Ovary (tissue), 9 donors: ENCODE measurements around the gene KRT39. TPM values are rescaled to one million over a fixed set of nuclear protein-coding genes. Genes with fewer than 3 reads are reported as not detected.
"Not testable (repeated sequence)": the region's sequence is repeated elsewhere in the genome, so short reads cannot be mapped to it uniquely, and the experiment has no call there.

Experiments
- DNase-seq, 5 donors: peaks; one replicate each; pipeline ENCODE4 v3.0.0-alpha.2; 2019 to 2020
- H3K27ac ChIP-seq, 2 donors: fragments of 200-600 bp; one replicate each; pipeline versions ENCODE4 v1.5.1 to v1.8.0; 2019 to 2022
- H3K27me3 ChIP-seq: fragments of 200-600 bp; one replicate; pipeline ENCODE4 v1.8.0; 2022
- H3K36me3 ChIP-seq: fragments of 200-600 bp; sonication (generic); one replicate; pipeline ENCODE4 v1.5.1; 2019
- H3K4me1 ChIP-seq: one replicate; pipeline ENCODE4 v1.8.1; 2013; ENCODE audit warnings: mild to moderate bottlenecking, moderate library complexity; ENCODE audit not compliant: insufficient read depth
- H3K4me3 ChIP-seq: fragments of 200-600 bp; sonication (generic); one replicate; pipeline ENCODE4 v1.5.1; 2017
- H3K9me3 ChIP-seq, 2 donors: fragments of 200-600 bp in 1 of 2; sonication (generic) in 1 of 2; one replicate each; pipeline versions ENCODE4 v1.5.1 to v1.8.1; 2013 to 2019; ENCODE audit warnings: mild to moderate bottlenecking in 1 of 2, moderate library complexity in 1 of 2
- CTCF ChIP-seq, 3 donors: fragments of 450-650 bp in 2 of 3; fragments of 200-600 bp in 1 of 3; IDR thresholded peaks; one replicate each; pipeline versions ENCODE4 v1.5.1 to v1.8.0; 2016 to 2022; ENCODE audit warnings: antibody characterized with exemption in 3 of 3, mild to moderate bottlenecking in 1 of 3
- EP300 ChIP-seq: sonication (generic); formaldehyde crosslinking; IDR thresholded peaks from one replicate; pipeline ENCODE4 v1.6.1; 2017; ENCODE audit warnings: antibody characterized with exemption
- POLR2A ChIP-seq: fragments of 450-650 bp; IDR thresholded peaks from one replicate; pipeline ENCODE4 v1.6.1; 2017; ENCODE audit warnings: antibody characterized with exemption, mild to moderate bottlenecking, moderate library complexity
- WGBS, 3 donors: extraction: QIAGEN DNeasy Blood & Tissue Kit in 1 of 3; methylation state at CpG; one replicate each; pipeline versions ENCODE4 v1.1.5 to v1.1.7; 2013 to 2017; 5-methylcytosine and 5-hydroxymethylcytosine counted together
- intact Hi-C, 4 donors: fragments of 100-400 bp; cut with DNase I; formaldehyde crosslinking; loops; one replicate each; pipeline versions ENCODE4 v1.11.0 to v1.15.1; 2022 to 2023
- polyA plus RNA-seq, 2 donors: library from polyadenylated mRNA; stranded (reverse); fragments of 200-250 nt in 1 of 2; fragments of 350-450 nt in 1 of 2; fragmentation: Illumina TruSeq in 1 of 2; extraction: RNeasy Lipid Tissue Mini Kit (QIAGEN cat#74804) in 1 of 2; gene quantifications; one replicate each; pipeline ENCODE4 v1.2.3, GENCODE V29; 2013 to 2014
- total RNA-seq, 7 donors: library from RNA; depleted of rRNA in 2 of 7; stranded (reverse); fragments of >200 nt in 2 of 7; fragmentation: NEBNext Ultra II Directional in 3 of 7; extraction: Animal tissue kit (Norgen Biotek cat#: 25700) in 3 of 7; gene quantifications; one replicate each; pipeline versions ENCODE4 v1.1.0 to v1.2.4, GENCODE V29; 2016 to 2023
- donor health status: DM: no; HTN: no; CAD: no; lungs with moderate emphysema.
- donor health status: DM: no; HTN: no; CAD: no.
- donor health status: Bipolar disorder and iron deficiency.
- donor health status: DM: yes; HTN: yes; CAD: no.
- donor health status: DM: no; HTN: no; CAD: no.
- donor health status: DM: yes; HTN: yes; CAD: no.

KRT39 gene
- total and polyA plus RNA-seq, 9 donors: 0.69 TPM; not detected in 8

GRCh38 chr17:41001795-41002194 lies 35.0 kb upstream of the KRT39 start:
- H3K9me3 ChIP-seq: no peaks in the 10 kb centered on the region
- 85 to 91% (median 86%) methylated on average over 4 of the region's 4 CpGs for WGBS, 3 donors
- H3K27me3 ChIP-seq: no peaks in the 10 kb centered on the region
- H3K36me3 ChIP-seq: no peaks in the 10 kb centered on the region
- H3K27ac ChIP-seq: no peak overlapping the region
- intact Hi-C loops: loop anchor here in 1 of 4 donors (10.0 kb wide), 1 partner anchor 1967 kb away; no protein-coding TSS in a partner anchor
- H3K4me1 ChIP-seq: no peaks in the 10 kb centered on the region
- no peak for DNase-seq
- no peak overlapping the region for H3K4me3 ChIP-seq
- TF ChIP-seq CTCF (IDR thresholded peaks at IDR 0.05) (no peak), EP300 (no peak), POLR2A (no peak)

GRCh38 chr17:40999563-40999962 lies 32.8 kb upstream of the KRT39 start, which contains the start of gene KRTAP3-2:
KRTAP3-2 (minus strand) TSS chr17:40999906; CDS start chr17:40999853, 53 bp downstream.
- WGBS, 3 donors: 94 to 97% (median 95%) methylated on average over 6 of the region's 6 CpGs
- intact Hi-C loops, DNase-seq: not testable (repeated sequence)

GRCh38 chr17:40997361-40997760 lies 30.6 kb upstream of the KRT39 start:
- H3K27ac ChIP-seq: no peak overlapping the region
- no peaks in the 10 kb centered on the region for H3K36me3 ChIP-seq
- no peaks in the 10 kb centered on the region for H3K4me1 ChIP-seq
- no peak overlapping the region for H3K4me3 ChIP-seq
- H3K27me3 ChIP-seq: no peaks in the 10 kb centered on the region
- TF ChIP-seq POLR2A (no peak), CTCF (IDR thresholded peaks at IDR 0.05) (no peak), EP300 (no peak)
- no peaks in the 10 kb centered on the region for H3K9me3 ChIP-seq
- DNase-seq: no peak
- 31 to 47% (median 43%) methylated on average over 2 of the region's 2 CpGs for WGBS, 3 donors
- intact Hi-C loops: no loop called here

More at GRCh38 chr17:40999563-40999962, 32.8 kb upstream of the KRT39 start, which contains the start of gene KRTAP3-2:
- H3K27me3 ChIP-seq, H3K9me3 ChIP-seq, H3K36me3 ChIP-seq, H3K27ac ChIP-seq, H3K4me1 ChIP-seq, H3K4me3 ChIP-seq: not testable (repeated sequence)

- no peak overlapping the region for H3K27ac ChIP-seq
- 62 to 73% (median 69%) methylated on average over 4 of the region's 4 CpGs for WGBS, 3 donors
- TF ChIP-seq CTCF (IDR thresholded peaks at IDR 0.05) (no peak), POLR2A (no peak), EP300 (no peak)
- no peaks in the 10 kb centered on the region for H3K4me1 ChIP-seq
- DNase-seq: no peak
- intact Hi-C loops: no loop called here
- H3K27me3 ChIP-seq: no peaks in the 10 kb centered on the region
- H3K36me3 ChIP-seq: no peaks in the 10 kb centered on the region
- H3K9me3 ChIP-seq: no peaks in the 10 kb centered on the region
- H3K4me3 ChIP-seq: no peak overlapping the region
These were observed 30.1 kb upstream of the KRT39 start for GRCh38 chr17:40996829-40997228.

- no peak for DNase-seq
- Histone ChIP-seq H3K27me3 (no peaks in the 10 kb centered on the region), H3K4me3 (no peak overlapping the region), H3K9me3 (no peaks in the 10 kb centered on the region), H3K4me1 (no peaks in the 10 kb centered on the region), H3K27ac (no peak overlapping the region), H3K36me3 (no peaks in the 10 kb centered on the region)
- intact Hi-C loops: no loop called here
- TF ChIP-seq CTCF (IDR thresholded peaks at IDR 0.05) (no peak), POLR2A (no peak)
- WGBS, 3 donors: 66 to 75% (median 75%) methylated on average over 1 of the region's 1 CpG
These were observed 28.4 kb upstream of the KRT39 start for GRCh38 chr17:40995116-40995515.
